ENCODE results near the gene TIMP3. TPM values are rescaled to one million over a fixed set of nuclear protein-coding genes. Genes with fewer than 3 reads are reported as not detected.

Gene TIMP3
- total RNA-seq, 1 donor from 2014 or later, result 8.3 TPM

- no peak for TF ChIP-seq CTCF (conservative IDR thresholded peaks at IDR 0.05; ENCODE audit: low read depth, low read length)
- H3K4me3 ChIP-seq (ENCODE audit: low read depth, low read length), result no peak overlapping the region
- DNase-seq (ENCODE audit: low read depth), result no peak
These were observed 14.4 kb downstream of the TIMP3 start for GRCh38 chr22:32815943-32816342.

- no peak for DNase-seq (ENCODE audit: low read depth)
- no peak for TF ChIP-seq CTCF (conservative IDR thresholded peaks at IDR 0.05; ENCODE audit: low read depth, low read length)
- no peak overlapping the region for H3K4me3 ChIP-seq (ENCODE audit: low read depth, low read length)
These were observed 15.7 kb downstream of the TIMP3 start for GRCh38 chr22:32817137-32817730.

- no peak for DNase-seq (ENCODE audit: low read depth)
- no peak for TF ChIP-seq CTCF (conservative IDR thresholded peaks at IDR 0.05; ENCODE audit: low read depth, low read length)
These were observed 17.1 kb downstream of the TIMP3 start for GRCh38 chr22:32818446-32819115.

GRCh38 chr22:32819120-32819519, 17.6 kb downstream of the TIMP3 start:
- no peak overlapping the region for H3K4me3 ChIP-seq (ENCODE audit: low read depth, low read length)
- DNase-seq (ENCODE audit: low read depth), result no peak
- no peak for TF ChIP-seq CTCF (conservative IDR thresholded peaks at IDR 0.05; ENCODE audit: low read depth, low read length)

More at GRCh38 chr22:32818446-32819115, 17.1 kb downstream of the TIMP3 start:
- no peak overlapping the region for H3K4me3 ChIP-seq (ENCODE audit: low read depth, low read length)

- no peak for TF ChIP-seq CTCF (conservative IDR thresholded peaks at IDR 0.05; ENCODE audit: low read depth, low read length)
- no peak for DNase-seq (ENCODE audit: low read depth)
- no peak overlapping the region for H3K4me3 ChIP-seq (ENCODE audit: low read depth, low read length)
These were observed 18.9 kb downstream of the TIMP3 start for GRCh38 chr22:32820131-32821119.

GRCh38 chr22:32822179-32822877, 20.8 kb downstream of the TIMP3 start:
- no peak for DNase-seq (ENCODE audit: low read depth)
- TF ChIP-seq CTCF (conservative IDR thresholded peaks at IDR 0.05; ENCODE audit: low read depth, low read length), result no peak

More at GRCh38 chr22:32822179-32822877, 20.8 kb downstream of the TIMP3 start:
- H3K4me3 ChIP-seq (ENCODE audit: low read depth, low read length), result no peak overlapping the region
